Loucy (cell line): ENCODE results near the gene SFT2D3.

Experiments used
- H2AFZ ChIP-seq: fragments of 200-600 bp; sonication (generic); 2 replicates; pipeline ENCODE4 v1.6.0; 2016; ENCODE audit warnings: antibody characterized with exemption, mild to moderate bottlenecking, low read length, moderate library complexity
- H3F3A ChIP-seq: fragments of 200-600 bp; 2 replicates; pipeline ENCODE4 v1.6.0; 2016; ENCODE audit warnings: antibody characterized with exemption, low read depth, mild to moderate bottlenecking
- H3K27me3 ChIP-seq: fragments of 200-600 bp; sonication (generic); 2 replicates; pipeline ENCODE4 v1.6.1; 2014; ENCODE audit warnings: low read length, mild to moderate bottlenecking; ENCODE audit not compliant: insufficient read depth, poor library complexity, severe bottlenecking
- H3K36me3 ChIP-seq: fragments of 200-600 bp; sonication (generic); 2 replicates; pipeline ENCODE4 v1.6.1; 2016; ENCODE audit warnings: low read length; ENCODE audit not compliant: insufficient read depth
- H3K4me1 ChIP-seq: fragments of 200-600 bp; sonication (generic); 2 replicates; pipeline ENCODE4 v1.5.1; 2014; ENCODE audit warnings: low read length, mild to moderate bottlenecking; ENCODE audit not compliant: insufficient read depth, poor library complexity, severe bottlenecking
- H3K4me2 ChIP-seq: fragments of 200-600 bp; sonication (generic); 2 replicates; pipeline ENCODE4 v1.6.0; 2014; ENCODE audit warnings: antibody characterized with exemption, low read length, low read depth, mild to moderate bottlenecking; ENCODE audit not compliant: poor library complexity, severe bottlenecking
- H3K4me3 ChIP-seq: fragments of 200-600 bp; sonication (generic); 2 replicates; pipeline ENCODE4 v1.5.1; 2014; ENCODE audit warnings: low read length, mild to moderate bottlenecking, mixed read lengths; ENCODE audit not compliant: poor library complexity, severe bottlenecking
- H3K79me2 ChIP-seq: fragments of 200-600 bp; sonication (generic); 2 replicates; pipeline ENCODE4 v1.6.1; 2014; ENCODE audit warnings: low read length; ENCODE audit not compliant: insufficient read depth
- H3K9ac ChIP-seq: fragments of 200-600 bp; sonication (generic); 2 replicates; pipeline ENCODE4 v1.6.0; 2014; ENCODE audit warnings: mild to moderate bottlenecking, low read depth, low read length, moderate library complexity; ENCODE audit not compliant: poor library complexity, severe bottlenecking
- H3K9me2 ChIP-seq: fragments of 200-600 bp; sonication (generic); replicated peaks from 2 replicates; pipeline ENCODE4 v1.6.1; 2016; ENCODE audit warnings: low read depth, low read length, mixed read lengths
- H3K9me3 ChIP-seq: fragments of 200-600 bp; sonication (generic); 2 replicates; pipeline ENCODE4 v1.6.1; 2014; ENCODE audit warnings: mild to moderate bottlenecking, antibody characterized with exemption, low read length, low read depth; ENCODE audit not compliant: insufficient read depth
- H4K20me1 ChIP-seq: fragments of 200-600 bp; sonication (generic); 2 replicates; pipeline ENCODE4 v1.6.0; 2014; ENCODE audit warnings: antibody characterized with exemption, low read length, mild to moderate bottlenecking; ENCODE audit not compliant: insufficient read depth, poor library complexity, severe bottlenecking
- CTCF ChIP-seq: fragments of 200-600 bp; sonication (generic); conservative IDR thresholded peaks from 2 replicates; pipeline ENCODE4 v1.5.1; 2014; ENCODE audit warnings: mild to moderate bottlenecking, antibody characterized with exemption, low read length
- EZH2phosphoT487 ChIP-seq: fragments of 200-600 bp; IDR thresholded peaks from 2 replicates; pipeline ENCODE4 v1.6.1; 2018; ENCODE audit warnings: antibody characterized with exemption, mild to moderate bottlenecking, moderate library complexity, borderline replicate concordance

The SFT2D3 gene

GRCh38 chr2:127722807-127723206, 21.5 kb downstream of the SFT2D3 start:
- peaks cover 51% of the 10 kb centered on the region; the same call in 1 of the 2 replicates for H3K36me3 ChIP-seq
- H3F3A ChIP-seq, result no peaks in the 10 kb centered on the region

GRCh38 chr2:127726158-127726880, 25.0 kb downstream of the SFT2D3 start:
- Histone ChIP-seq H3K36me3 (peaks cover 24% of the 10 kb centered on the region; the same call in 1 of the 2 replicates), H3K79me2 (no peaks in the 10 kb centered on the region), H3K9ac (no peak overlapping the region), H3K27me3 (no peaks in the 10 kb centered on the region), H3K9me3 (no peaks in the 10 kb centered on the region), H3F3A (no peaks in the 10 kb centered on the region), H3K4me3 (no peak overlapping the region), H3K4me1 (no peaks in the 10 kb centered on the region), H4K20me1 (no peaks in the 10 kb centered on the region), H2AFZ (no peak overlapping the region), H3K4me2 (no peak overlapping the region), H3K9me2 (no peaks in the 10 kb centered on the region)
- TF ChIP-seq CTCF, result no peak
- no peak for TF ChIP-seq EZH2phosphoT487

More at GRCh38 chr2:127722807-127723206, 21.5 kb downstream of the SFT2D3 start:
- no peak overlapping the region for H3K4me2 ChIP-seq
- no peak overlapping the region for H3K4me3 ChIP-seq
- no peaks in the 10 kb centered on the region for H3K79me2 ChIP-seq
- H3K9ac ChIP-seq, result no peak overlapping the region
- TF ChIP-seq EZH2phosphoT487 (no peak), CTCF (no peak)
- no peaks in the 10 kb centered on the region for H4K20me1 ChIP-seq
- no peaks in the 10 kb centered on the region for H3K9me3 ChIP-seq
- no peak overlapping the region for H2AFZ ChIP-seq
- H3K27me3 ChIP-seq, result no peaks in the 10 kb centered on the region
- no peaks in the 10 kb centered on the region for H3K4me1 ChIP-seq
- no peaks in the 10 kb centered on the region for H3K9me2 ChIP-seq

- Histone ChIP-seq H4K20me1 (no peaks in the 10 kb centered on the region), H3K27me3 (no peaks in the 10 kb centered on the region), H3K9me3 (no peaks in the 10 kb centered on the region), H3K9me2 (no peaks in the 10 kb centered on the region), H3K4me3 (no peak overlapping the region), H3K4me1 (no peaks in the 10 kb centered on the region), H3F3A (no peaks in the 10 kb centered on the region), H3K79me2 (no peaks in the 10 kb centered on the region), H3K36me3 (0 out of 2 replicates have a peak, but pooled peaks cover 4% of the 10 kb centered on the region), H3K4me2 (no peak overlapping the region), H3K9ac (no peak overlapping the region), H2AFZ (no peak overlapping the region)
- TF ChIP-seq CTCF (no peak), EZH2phosphoT487 (no peak)
Measured at GRCh38 chr2:127733113-127733815, 32.0 kb downstream of the SFT2D3 start.
